ENCODE data around the gene BMS1. TPM values are rescaled to one million over a fixed set of nuclear protein-coding genes. Genes with fewer than 3 reads are reported as not detected.

The BMS1 gene
- total and polyA plus RNA-seq, 2 of the 13 experiments (the other 11 are each of a cell fraction or from before 2014, with no cell fraction given) = 3.9 to 25.2 TPM

DNA sequence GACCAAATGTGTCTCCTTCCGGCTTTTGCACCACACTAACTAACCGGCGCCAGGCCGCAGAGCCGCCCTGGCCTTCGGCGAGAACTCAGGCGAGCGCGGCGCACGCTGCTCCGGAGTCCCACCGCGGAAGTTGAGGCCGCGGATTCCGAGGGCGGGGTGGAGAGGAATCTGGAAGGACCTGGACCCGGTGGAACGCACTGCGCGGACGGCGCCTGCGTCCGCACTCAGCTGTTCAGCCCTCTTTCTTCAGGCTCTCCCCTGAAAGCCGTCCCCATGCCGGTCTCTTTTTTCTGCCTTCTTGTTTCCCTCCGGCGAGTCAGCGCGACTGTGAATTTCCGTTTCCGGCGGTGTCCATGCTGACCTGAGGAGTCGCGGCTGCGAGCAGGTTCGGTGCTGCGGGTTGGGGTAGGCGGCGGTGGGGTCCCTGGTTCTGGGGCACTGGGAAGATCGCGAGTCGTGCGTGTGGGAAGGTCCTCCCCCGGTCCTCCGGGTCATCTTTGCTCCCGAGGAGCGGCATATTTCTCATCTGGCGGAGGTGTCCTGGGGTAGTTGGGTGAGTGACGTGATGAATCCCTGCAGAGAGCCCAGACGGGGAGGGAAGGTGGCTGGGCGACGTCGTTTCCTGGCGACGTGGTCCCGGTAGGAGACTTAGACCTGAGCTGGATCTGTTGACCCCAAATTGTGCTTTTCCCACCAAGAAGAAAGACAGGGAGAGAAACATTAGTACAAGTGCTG lies at the start of gene BMS1 (continued):
- TF ChIP-seq ZNF639 (CRISPR knock-in tag; conservative IDR thresholded peaks at IDR 0.05) = peak; percentile 93
- TF ChIP-seq PHF20 (CRISPR knock-in tag; IDR thresholded peaks at IDR 0.05) = peak; percentile 98
- peak; percentile 28; the same call in 1 of the 2 replicates for TF ChIP-seq RCOR2 (CRISPR knock-in tag; IDR thresholded peaks at IDR 0.05)
- TF ChIP-seq SP140L (CRISPR knock-in tag; IDR thresholded peaks at IDR 0.05; ENCODE audit: borderline replicate concordance) = peak; percentile 92; the same call in 1 of the 2 replicates
- TF ChIP-seq, protein P1, sequence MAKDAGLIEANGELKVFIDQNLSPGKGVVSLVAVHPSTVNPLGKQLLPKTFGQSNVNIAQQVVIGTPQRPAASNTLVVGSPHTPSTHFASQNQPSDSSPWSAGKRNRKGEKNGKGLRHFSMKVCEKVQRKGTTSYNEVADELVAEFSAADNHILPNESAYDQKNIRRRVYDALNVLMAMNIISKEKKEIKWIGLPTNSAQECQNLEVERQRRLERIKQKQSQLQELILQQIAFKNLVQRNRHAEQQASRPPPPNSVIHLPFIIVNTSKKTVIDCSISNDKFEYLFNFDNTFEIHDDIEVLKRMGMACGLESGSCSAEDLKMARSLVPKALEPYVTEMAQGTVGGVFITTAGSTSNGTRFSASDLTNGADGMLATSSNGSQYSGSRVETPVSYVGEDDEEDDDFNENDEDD (CRISPR knock-in tag; IDR thresholded peaks at IDR 0.05; ENCODE audit: borderline replicate concordance) = peak; percentile 77; the same call in 1 of the 2 replicates
- no peak for TF ChIP-seq ZNF3 (CRISPR knock-in tag; IDR thresholded peaks at IDR 0.05)
- TF ChIP-seq REPIN1 (CRISPR knock-in tag; IDR thresholded peaks at IDR 0.05; ENCODE audit: borderline replicate concordance, low read depth) = peak; percentile 99
- TF ChIP-seq, protein P2, sequence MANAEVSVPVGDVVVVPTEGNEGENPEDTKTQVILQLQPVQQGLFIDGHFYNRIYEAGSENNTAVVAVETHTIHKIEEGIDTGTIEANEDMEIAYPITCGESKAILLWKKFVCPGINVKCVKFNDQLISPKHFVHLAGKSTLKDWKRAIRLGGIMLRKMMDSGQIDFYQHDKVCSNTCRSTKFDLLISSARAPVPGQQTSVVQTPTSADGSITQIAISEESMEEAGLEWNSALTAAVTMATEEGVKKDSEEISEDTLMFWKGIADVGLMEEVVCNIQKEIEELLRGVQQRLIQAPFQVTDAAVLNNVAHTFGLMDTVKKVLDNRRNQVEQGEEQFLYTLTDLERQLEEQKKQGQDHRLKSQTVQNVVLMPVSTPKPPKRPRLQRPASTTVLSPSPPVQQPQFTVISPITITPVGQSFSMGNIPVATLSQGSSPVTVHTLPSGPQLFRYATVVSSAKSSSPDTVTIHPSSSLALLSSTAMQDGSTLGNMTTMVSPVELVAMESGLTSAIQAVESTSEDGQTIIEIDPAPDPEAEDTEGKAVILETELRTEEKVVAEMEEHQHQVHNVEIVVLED (CRISPR knock-in tag; IDR thresholded peaks at IDR 0.05; ENCODE audit: borderline replicate concordance) = peak; percentile 88
- TF ChIP-seq XRCC5 (optimal IDR thresholded peaks at IDR 0.05; ENCODE audit: low read length) = peak; percentile 99
- peak; percentile 88; the same call in 2 of the 3 replicates for TF ChIP-seq MXI1 (IDR thresholded peaks at IDR 0.05; ENCODE audit: borderline replicate concordance, low read depth, low read length)
- peak; percentile 77; the same call in 1 of the 2 replicates for TF ChIP-seq ZNF790 (CRISPR knock-in tag; IDR thresholded peaks at IDR 0.05; ENCODE audit: borderline replicate concordance)
- TF ChIP-seq ZNF792 (CRISPR knock-in tag; IDR thresholded peaks at IDR 0.05) = peak; percentile 90; the same call in 1 of the 2 replicates
- peak; percentile 78; the same call in 1 of the 2 replicates for TF ChIP-seq ZNF772 (CRISPR knock-in tag; IDR thresholded peaks at IDR 0.05)
- TF ChIP-seq ZNF10 (CRISPR knock-in tag; IDR thresholded peaks at IDR 0.05; ENCODE audit: borderline replicate concordance, low read depth) = no peak
- no peak for TF ChIP-seq SMC3 (IDR thresholded peaks at IDR 0.05; ENCODE audit: low read length)
- TF ChIP-seq MAF1 (CRISPR knock-in tag; IDR thresholded peaks at IDR 0.05; ENCODE audit: borderline replicate concordance) = no peak; the same call in 1 of the 2 replicates
- peak; percentile 85 for TF ChIP-seq ZNF160 (CRISPR knock-in tag; IDR thresholded peaks at IDR 0.05)
- TF ChIP-seq SALL1 (CRISPR knock-in tag; IDR thresholded peaks at IDR 0.05) = peak; percentile 92
- TF ChIP-seq NFKBIZ (CRISPR knock-in tag; IDR thresholded peaks at IDR 0.05) = peak; percentile 88; the same call in 1 of the 2 replicates
- TF ChIP-seq TBL1XR1 (IDR thresholded peaks at IDR 0.05; ENCODE audit: borderline replicate concordance, low read length, partially characterized antibody) = peak; percentile 59
- 0 out of 2 replicates have a peak, but pooled peaks have one; percentile 56 for TF ChIP-seq EED (CRISPR knock-in tag; IDR thresholded peaks at IDR 0.05)
- peak; percentile 87 for TF ChIP-seq CHCHD3 (CRISPR knock-in tag; IDR thresholded peaks at IDR 0.05)
- TF ChIP-seq RARA (CRISPR knock-in tag; IDR thresholded peaks at IDR 0.05) = 0 out of 2 replicates have a peak, but pooled peaks have one; percentile 24
- peak; percentile 90; the same call in 1 of the 2 replicates for TF ChIP-seq RARG (CRISPR knock-in tag; IDR thresholded peaks at IDR 0.05; ENCODE audit: low read depth)
- TF ChIP-seq TEAD3 (CRISPR knock-in tag; optimal IDR thresholded peaks at IDR 0.05; ENCODE audit: borderline replicate concordance) = peak; percentile 87
- peak; percentile 85 for TF ChIP-seq SIN3B (IDR thresholded peaks at IDR 0.05; ENCODE audit: low read length)
- TF ChIP-seq SNRNP70 (IDR thresholded peaks at IDR 0.05; ENCODE audit: low read depth, low read length) = no peak
